Heart left ventricle (tissue), 16 donors: Measurements from ENCODE around the gene ACSL6. TPM values are rescaled to one million over a fixed set of nuclear protein-coding genes. Genes with fewer than 3 reads are reported as not detected.

Experiments used
- ATAC-seq, 4 donors: fragments of 200-7000 bp; cut with Tn5 transposase; one replicate each; pipeline ENCODE4 v1.9.1; 2020 to 2022; ENCODE audit warnings: moderate library complexity in 4 of 4, mild to moderate bottlenecking in 3 of 4, moderate number of reproducible peaks in 1 of 4
- DNase-seq, 5 donors: peaks; one replicate each; pipeline ENCODE4 v3.0.0-alpha.2; 2020
- H3K27ac ChIP-seq, 12 donors: fragments of 200-600 bp; sonication (generic) in 4 of 12; one replicate each; pipeline versions ENCODE4 v1.5.0 to v1.8.0; 2016 to 2022; ENCODE audit warnings: mild to moderate bottlenecking in 2 of 12
- H3K27me3 ChIP-seq, 9 donors: fragments of 200-600 bp; sonication (generic) in 2 of 9; one replicate each; pipeline versions ENCODE4 v1.5.1 to v1.8.0; 2016 to 2022; ENCODE audit warnings: mild to moderate bottlenecking in 3 of 9
- H3K36me3 ChIP-seq, 9 donors: fragments of 200-600 bp; sonication (generic) in 2 of 9; one replicate each; pipeline versions ENCODE4 v1.5.0 to v1.8.0; 2018 to 2022; ENCODE audit warnings: mild to moderate bottlenecking in 2 of 9
- H3K4me1 ChIP-seq, 12 donors: fragments of 200-600 bp; sonication (generic) in 4 of 12; one replicate each; pipeline versions ENCODE4 v1.5.0 to v1.8.0; 2016 to 2022; ENCODE audit warnings: mild to moderate bottlenecking in 3 of 12
- H3K4me3 ChIP-seq, 12 donors: fragments of 200-600 bp; sonication (generic) in 4 of 12; one replicate each; pipeline versions ENCODE4 v1.5.0 to v1.8.0; 2017 to 2022; ENCODE audit warnings: mild to moderate bottlenecking in 9 of 12, moderate library complexity in 4 of 12
- H3K9me3 ChIP-seq, 12 donors: fragments of 200-600 bp; sonication (generic) in 4 of 12; one replicate each; pipeline versions ENCODE4 v1.5.0 to v1.8.0; 2016 to 2022; ENCODE audit warnings: mild to moderate bottlenecking in 1 of 12
- CTCF ChIP-seq, 12 donors: fragments of 200-600 bp; sonication (generic) in 4 of 12; IDR thresholded peaks; one replicate each; pipeline versions ENCODE4 v1.5.0 to v1.8.0; 2018 to 2022; ENCODE audit warnings: antibody characterized with exemption in 12 of 12, mild to moderate bottlenecking in 5 of 12
- POLR2A ChIP-seq, 2 donors: fragments of 450-650 bp; IDR thresholded peaks; one replicate each; pipeline ENCODE4 v1.6.1; 2017; ENCODE audit warnings: antibody characterized with exemption in 2 of 2, mild to moderate bottlenecking in 2 of 2, moderate library complexity in 2 of 2
- WGBS, 4 donors: extraction: QIAGEN DNeasy Blood & Tissue Kit in 2 of 4; methylation state at CpG; one replicate each; pipeline versions ENCODE4 v1.1.5 to v1.1.7; 2013 to 2018; 5-methylcytosine and 5-hydroxymethylcytosine counted together
- intact Hi-C, 10 donors: fragments of 100-400 bp; cut with DNase I; formaldehyde crosslinking; loops; one replicate each; pipeline versions ENCODE4 v1.11.1 to v1.14.2; 2022
- long read RNA-seq, 3 donors: library from polyadenylated mRNA; unstranded; transcript quantifications; one replicate each; pipeline ENCODE4 v2.0.0, GENCODE V29; 2020 to 2021
- polyA plus RNA-seq, 2 donors: library from polyadenylated mRNA; stranded (reverse); fragments of 200-250 nt; gene quantifications; one replicate each; pipeline ENCODE4 v1.2.3, GENCODE V29; 2013
- total RNA-seq, 9 donors: library from RNA; depleted of rRNA in 2 of 9; stranded (reverse); fragments of >200 nt in 2 of 9; fragmentation: NEBNext Ultra II Directional in 3 of 9; extraction: Animal tissue kit (Norgen Biotek cat#: 25700) in 3 of 9; gene quantifications; one replicate each; pipeline versions ENCODE4 v1.1.0 to v1.2.4, GENCODE V29; 2016 to 2023
- donor health status: ischemic (EF 13 %, LVEDD 7.1; RV severe dilation, severe dysfunction).
- donor health status: healthy with polysubstance abuse.
- donor health status: DM: no; HTN: yes; CAD: no.
- donor health status: DM: no; HTN: no; CAD: no.
- donor health status: ischemic (EF 25% LVEDD 6.9; RV normal size, moderate dysfunction).
- donor health status: ischemic (EF 25% LVEDD 5.7; RV mildly dilated, moderate dysfunction).
- donor health status: healthy.
- donor health status: DM: yes; HTN: yes; CAD: no.
- donor health status: ischemic (EF 35%, LVEDD 5.7; RV mildly dilated, moderate dysfunction).
- donor health status: nonischemic (EF 11% LVEDD 7.7; RV severe dilation, severe dysfunction).
- donor health status: DM: yes; HTN: yes; CAD: no.
- donor health status: PGD.
- donor health status: ischemic (EF 29% LVEDD 5.4; RV normal size, mild dysfunction).
- donor health status: nonischemic (EF 23%, LVEDD 6.1; RV moderate dilation, normal function).

Gene ACSL6
- total RNA-seq (1 to 10 TPM in 5 of 9 donors, under 1 TPM in 4; 0.53 to 3.8 (median 2.1) TPM), polyA plus RNA-seq (1 to 10 TPM in 1 of 2 donors, under 1 TPM in 1; 0.33 to 3.2 TPM)
- long read RNA-seq, donor 1, partial matches to known transcripts = 1 of 2 reads
- long read RNA-seq, donor 1, other reads (novel, unspliced or antisense) = 1 of 2 reads
- long read RNA-seq, donor 2, partial matches to known transcripts = 1 of 1 reads
- long read RNA-seq, donor 2, other reads (novel, unspliced or antisense) = 0 of 1 reads
- long read RNA-seq, donor 3 = 0 reads

GRCh38 chr5:132011622-132012343, at the start of gene ACSL6:
Gene ACSL6 (minus strand): TSS chr5:132011658. CDS start chr5:132011553, 105 bp downstream.
- Histone ChIP-seq H3K27me3 (peaks cover 0 to 25% (median 6%) of the 10 kb centered on the region in 9 donors), H3K4me3 (peak within 1 kb of the TSS; percentile 36 to 71 (median 60)), H3K9me3 (no peaks in the 10 kb centered on the region), H3K27ac (no peak within 1 kb of the TSS), H3K4me1 (peaks cover 0 to 44% (median 11%) of the 10 kb centered on the region in 12 donors), H3K36me3 (no peaks in the 10 kb centered on the region)
- peak in 3 of 5 donors; percentile 24 to 67 (median 44) for DNase-seq
- intact Hi-C loops = loop anchor here in 3 of 10 donors (2.0 to 5.0 kb wide), 2 partner anchors 199 to 423 kb away; no protein-coding TSS in a partner anchor
- TF ChIP-seq POLR2A (IDR thresholded peaks at IDR 0.05) (no peak), CTCF (IDR thresholded peaks at IDR 0.05) (no peak)
- 3 to 11% (median 5%) methylated on average over 26 to 63 of the region's 63 CpGs for WGBS, 4 donors
- peak in 3 of 4 donors; percentile 6 to 41 (median 18) for ATAC-seq

- Histone ChIP-seq H3K4me1 (no peaks in the 10 kb centered on the region), H3K36me3 (no peaks in the 10 kb centered on the region), H3K27me3 (no peaks in the 10 kb centered on the region), H3K4me3 (no peak within 1 kb of the TSS), H3K9me3 (no peaks in the 10 kb centered on the region), H3K27ac (no peak within 1 kb of the TSS)
- no peak for ATAC-seq
- TF ChIP-seq CTCF (IDR thresholded peaks at IDR 0.05) (no peak), POLR2A (IDR thresholded peaks at IDR 0.05) (no peak)
- intact Hi-C loops = loop anchor here in 8 of 10 donors (5.0 to 10.0 kb wide), 5 partner anchors 74 to 473 kb away; no protein-coding TSS in a partner anchor
- 92 to 95% (median 95%) methylated on average over 14 to 16 of the region's 16 CpGs for WGBS, 4 donors
- peak in 3 of 5 donors; percentile 12 to 23 (median 13) for DNase-seq
Measured at GRCh38 chr5:132060501-132061161, 49.2 kb upstream of the ACSL6 start, which contains the start of gene IL3. Gene IL3 (plus strand): TSS chr5:132060655. CDS start chr5:132060707, 52 bp downstream.

- Histone ChIP-seq H3K36me3 (no peaks in the 10 kb centered on the region), H3K9me3 (no peaks in the 10 kb centered on the region), H3K4me1 (no peaks in the 10 kb centered on the region), H3K27ac (no peak overlapping the region), H3K27me3 (no peaks in the 10 kb centered on the region), H3K4me3 (no peak overlapping the region)
- WGBS, 4 donors = 85 to 91% (median 87%) methylated on average over 12 to 13 of the region's 13 CpGs
- DNase-seq (peak in 3 of 5 donors; percentile 8 to 51 (median 9)), ATAC-seq (no peak)
- no peak for TF ChIP-seq POLR2A (IDR thresholded peaks at IDR 0.05)
- no peak for TF ChIP-seq CTCF (IDR thresholded peaks at IDR 0.05)
- intact Hi-C loops = loop anchor here in 8 of 10 donors (5.0 to 10.0 kb wide), 5 partner anchors 75 to 473 kb away; no protein-coding TSS in a partner anchor
Measured at GRCh38 chr5:132059696-132060500, 48.4 kb upstream of the ACSL6 start.
